Dermis blood vessel endothelial cell (primary cell): ENCODE measurements around the gene TEAD2. TPM values are rescaled to one million over a fixed set of nuclear protein-coding genes. Genes with fewer than 3 reads are reported as not detected.
"Not testable (repeated sequence)": the region's sequence is repeated elsewhere in the genome, so short reads cannot be mapped to it uniquely, and the experiment has no call there.

Source experiments
- DNase-seq: peaks from one replicate; pipeline ENCODE4 v3.0.0; 2010
- total RNA-seq: library from RNA; depleted of rRNA; stranded (reverse); fragments of >200 nt; gene quantifications from 2 replicates; pipeline ENCODE4 v1.2.3, GENCODE V29; 2014

TEAD2 gene
- total RNA-seq, 1 donor from 2014 or later: 74.7 TPM

DNA sequence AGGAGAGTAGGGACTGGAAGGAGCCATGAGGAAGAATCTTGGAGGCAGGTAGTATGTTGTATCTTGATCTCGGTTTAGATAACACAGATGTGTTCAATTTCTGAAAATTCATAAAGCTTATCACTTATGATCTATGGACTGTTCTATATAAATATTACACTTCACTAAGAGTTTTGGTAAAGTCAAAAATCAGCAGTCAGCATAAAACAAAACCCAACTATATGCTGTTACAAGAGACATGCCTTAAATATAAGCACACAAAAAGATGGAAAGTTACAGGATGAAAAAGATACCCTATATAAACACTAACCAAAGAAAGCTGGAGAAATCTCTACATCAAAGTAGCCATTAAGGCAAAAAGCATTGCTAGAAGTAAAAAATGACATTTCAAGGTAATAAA, 21.4 kb upstream of the TEAD2 start:
- no peak for DNase-seq

DNA sequence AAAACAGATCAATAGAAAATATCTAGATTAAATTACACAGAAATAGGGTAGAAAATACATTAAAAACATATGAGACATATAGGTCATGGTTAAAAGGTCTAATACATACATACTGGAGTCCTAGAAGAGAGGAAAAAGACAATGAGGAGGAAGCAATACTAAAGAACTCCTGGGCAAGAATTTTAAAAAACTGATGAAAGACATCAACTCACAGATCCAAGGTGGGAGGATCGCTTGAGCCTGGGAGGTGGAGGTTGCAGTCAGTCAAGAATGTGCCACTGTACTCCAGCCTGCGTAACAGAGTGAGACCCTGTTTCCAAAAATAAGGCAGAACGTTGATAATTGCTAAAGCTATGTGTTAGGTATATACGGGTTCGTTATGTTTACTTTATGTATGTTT, 20.4 kb upstream of the TEAD2 start:
- DNase-seq: no peak

DNA sequence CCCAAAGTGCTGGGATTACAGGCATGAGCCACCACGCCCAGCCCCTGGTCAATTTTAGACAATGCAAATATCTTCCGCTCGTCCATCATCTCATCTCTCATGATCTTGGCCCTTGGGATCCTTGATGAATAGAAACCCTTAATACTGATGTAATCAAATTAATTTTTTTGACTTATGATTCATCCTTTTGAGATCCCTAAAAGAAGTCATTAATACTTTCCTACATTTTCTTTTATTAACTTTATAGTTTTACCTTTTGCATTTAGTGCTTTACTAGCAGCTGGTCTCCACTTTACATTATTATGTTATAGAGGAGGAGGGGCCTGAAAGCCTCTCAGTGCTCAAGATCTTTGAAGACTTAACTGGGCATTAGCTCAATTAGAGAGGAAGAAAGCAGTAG, 18.2 kb upstream of the TEAD2 start:
- no peak for DNase-seq

DNA sequence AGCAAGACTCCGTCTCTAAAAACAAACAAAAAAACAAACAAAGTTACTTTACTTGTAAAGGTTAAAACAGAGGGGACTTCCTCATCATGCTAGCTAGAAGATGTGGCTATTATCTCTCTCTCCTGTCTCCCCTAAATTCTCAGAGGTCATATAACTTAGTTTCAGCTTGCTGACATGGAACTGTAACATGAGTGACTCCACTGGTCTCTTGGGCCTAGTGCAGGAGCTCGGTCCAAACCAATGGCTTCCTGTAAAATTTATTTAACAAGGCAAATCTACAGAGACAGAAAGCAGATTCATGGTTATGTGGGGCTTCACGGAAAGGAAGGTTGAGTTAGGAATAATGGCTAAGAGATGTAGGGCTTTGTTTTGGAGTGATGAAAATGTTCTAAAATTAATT, 16.3 kb upstream of the TEAD2 start:
- no peak for DNase-seq

DNA sequence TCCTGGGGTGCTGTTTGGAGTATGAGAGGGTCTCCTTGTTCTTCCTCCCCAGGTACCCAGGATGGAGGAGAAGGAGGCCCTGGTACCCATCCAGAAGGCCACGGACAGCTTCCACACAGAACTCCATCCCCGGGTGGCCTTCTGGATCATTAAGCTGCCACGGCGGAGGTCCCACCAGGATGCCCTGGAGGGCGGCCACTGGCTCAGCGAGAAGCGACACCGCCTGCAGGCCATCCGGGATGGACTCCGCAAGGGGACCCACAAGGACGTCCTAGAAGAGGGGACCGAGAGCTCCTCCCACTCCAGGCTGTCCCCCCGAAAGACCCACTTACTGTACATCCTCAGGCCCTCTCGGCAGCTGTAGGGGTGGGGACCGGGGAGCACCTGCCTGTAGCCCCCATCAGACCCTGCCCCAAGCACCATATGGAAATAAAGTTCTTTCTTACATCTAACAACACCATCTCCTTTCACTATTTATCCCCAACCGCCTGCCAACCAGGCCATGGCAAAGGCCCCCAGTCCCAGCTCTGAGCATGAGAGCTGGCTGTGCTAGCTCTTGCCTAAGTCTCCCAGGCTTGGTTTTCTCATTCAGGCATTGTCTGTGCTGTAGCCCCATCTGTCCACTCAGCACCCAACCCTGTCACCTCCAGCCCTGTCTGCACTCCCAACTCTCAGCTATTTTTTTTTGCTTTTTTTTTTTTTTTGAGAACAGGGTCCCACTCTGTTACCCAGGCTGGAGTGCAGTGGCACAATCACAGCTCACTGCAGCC, 12.6 kb upstream of the TEAD2 start:
- no peak for DNase-seq

DNA sequence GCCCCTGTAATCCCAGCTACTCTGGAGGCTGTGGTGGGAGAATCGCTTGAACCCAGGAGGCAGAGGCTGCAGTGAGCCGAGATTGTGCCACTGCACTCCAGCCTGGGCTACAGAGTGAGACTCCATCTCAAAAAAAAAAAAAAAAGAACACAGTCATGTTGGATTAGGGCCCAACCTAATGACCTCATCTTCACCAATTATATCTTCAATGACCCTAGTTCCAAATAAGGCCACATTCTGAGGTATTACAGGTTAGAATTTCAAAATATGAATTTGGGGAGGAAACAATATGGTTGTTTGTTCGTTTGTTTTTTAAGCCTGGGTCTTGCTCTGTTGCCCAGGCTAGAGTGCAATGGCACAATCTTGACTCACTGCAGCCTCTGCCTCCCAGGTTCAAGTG, 11.0 kb upstream of the TEAD2 start:
- DNase-seq: not testable (repeated sequence)

DNA sequence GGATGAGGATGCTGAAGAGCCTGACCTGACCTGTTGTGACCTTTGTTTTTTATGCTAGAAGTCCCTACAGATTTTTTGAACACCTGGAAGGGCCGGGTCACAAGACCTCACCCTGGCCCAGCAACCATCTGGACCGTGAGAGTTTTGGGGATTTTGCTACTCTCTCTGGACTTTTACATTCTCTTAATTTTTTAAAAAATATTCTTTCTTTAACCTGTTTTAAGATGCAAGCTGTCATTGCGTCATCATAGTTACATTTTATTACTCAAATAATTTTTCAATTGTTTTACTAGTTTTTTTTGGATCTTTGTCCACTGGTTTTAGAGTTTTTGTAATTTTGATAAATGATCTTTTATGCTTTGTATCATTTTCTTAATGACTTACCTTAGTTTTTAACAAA, 9.0 kb upstream of the TEAD2 start:
- no peak for DNase-seq

DNA sequence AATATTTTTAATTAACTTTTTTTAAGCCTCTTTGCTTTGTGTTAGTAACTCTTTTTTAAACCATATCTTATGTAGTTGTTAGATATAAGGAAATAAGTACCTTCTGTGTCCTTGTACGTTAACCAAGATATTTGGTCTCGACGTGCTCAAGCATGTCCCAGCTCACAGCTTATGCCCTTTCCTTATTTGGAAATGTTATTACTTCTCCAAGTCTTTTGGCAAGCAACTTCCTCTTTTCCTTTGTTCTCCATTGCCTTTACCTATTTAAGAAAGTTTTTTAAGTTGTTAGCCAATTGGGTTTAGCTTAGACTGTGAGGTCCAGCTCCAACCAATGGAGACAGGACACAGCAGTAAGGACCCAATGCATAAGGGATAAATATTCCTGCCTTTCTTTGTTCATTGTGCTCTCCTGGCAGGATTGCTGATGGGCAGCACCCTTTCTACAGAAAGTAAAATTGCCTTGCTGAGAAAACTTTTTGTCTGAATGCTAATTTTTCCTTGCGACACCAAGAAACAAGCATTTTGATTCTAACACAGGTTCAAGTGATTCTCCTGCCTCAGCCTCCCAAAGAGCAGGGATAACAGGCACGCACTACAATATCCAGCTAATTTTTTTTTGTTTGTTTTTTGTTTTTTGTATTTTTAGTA, 6.6 kb upstream of the TEAD2 start:
- DNase-seq: no peak

DNA sequence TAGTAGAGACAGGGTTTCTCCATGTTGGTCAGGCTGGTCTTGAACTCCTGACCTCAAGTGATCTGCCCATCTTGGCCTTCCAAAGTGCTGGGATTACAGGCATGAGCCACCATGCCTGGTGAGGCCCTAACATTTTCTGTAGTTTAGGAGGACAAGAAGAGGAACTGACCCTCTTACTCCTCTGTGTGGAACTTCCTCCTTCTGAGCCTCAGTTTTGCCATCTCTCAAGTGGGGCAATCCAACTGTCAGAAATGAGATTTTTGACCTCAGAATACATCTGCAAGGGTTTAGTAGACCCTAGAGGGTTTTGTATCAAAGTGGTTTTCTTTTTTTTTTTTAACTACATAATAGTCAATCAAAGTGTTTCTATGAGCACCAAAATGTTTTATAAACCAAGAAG, 3.9 kb upstream of the TEAD2 start:
- no peak for DNase-seq

DNA sequence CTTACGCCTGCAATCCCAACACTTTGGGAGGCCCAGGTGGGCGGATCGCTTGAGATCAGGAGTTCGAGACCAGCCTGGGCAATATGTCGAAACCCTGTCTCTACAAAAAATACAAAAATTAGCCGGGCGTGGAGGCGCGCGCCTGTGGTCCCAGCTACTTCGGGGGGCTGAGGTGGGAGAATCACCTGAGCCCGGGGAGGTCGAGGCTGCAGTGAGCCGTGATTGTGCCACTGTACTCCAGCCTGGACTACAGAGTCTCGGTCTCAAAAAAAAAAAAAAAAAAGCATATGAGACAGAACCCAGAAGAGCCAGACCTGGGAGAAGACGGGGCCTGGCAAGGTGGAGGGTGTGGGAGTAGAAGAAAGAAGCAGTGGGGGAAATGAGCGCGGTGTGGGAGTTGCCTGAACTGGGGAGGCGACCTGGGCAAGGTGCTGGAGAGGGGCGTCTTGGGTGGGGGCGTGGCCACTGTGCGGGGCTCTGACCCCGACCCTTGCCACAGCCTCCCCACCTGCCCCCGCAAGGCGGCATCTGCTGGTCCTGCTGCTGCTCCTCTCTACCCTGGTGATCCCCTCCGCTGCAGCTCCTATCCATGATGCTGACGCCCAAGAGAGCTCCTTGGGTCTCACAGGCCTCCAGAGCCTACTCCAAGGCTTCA, 2.0 kb upstream of the TEAD2 start:
- no peak for DNase-seq

DNA sequence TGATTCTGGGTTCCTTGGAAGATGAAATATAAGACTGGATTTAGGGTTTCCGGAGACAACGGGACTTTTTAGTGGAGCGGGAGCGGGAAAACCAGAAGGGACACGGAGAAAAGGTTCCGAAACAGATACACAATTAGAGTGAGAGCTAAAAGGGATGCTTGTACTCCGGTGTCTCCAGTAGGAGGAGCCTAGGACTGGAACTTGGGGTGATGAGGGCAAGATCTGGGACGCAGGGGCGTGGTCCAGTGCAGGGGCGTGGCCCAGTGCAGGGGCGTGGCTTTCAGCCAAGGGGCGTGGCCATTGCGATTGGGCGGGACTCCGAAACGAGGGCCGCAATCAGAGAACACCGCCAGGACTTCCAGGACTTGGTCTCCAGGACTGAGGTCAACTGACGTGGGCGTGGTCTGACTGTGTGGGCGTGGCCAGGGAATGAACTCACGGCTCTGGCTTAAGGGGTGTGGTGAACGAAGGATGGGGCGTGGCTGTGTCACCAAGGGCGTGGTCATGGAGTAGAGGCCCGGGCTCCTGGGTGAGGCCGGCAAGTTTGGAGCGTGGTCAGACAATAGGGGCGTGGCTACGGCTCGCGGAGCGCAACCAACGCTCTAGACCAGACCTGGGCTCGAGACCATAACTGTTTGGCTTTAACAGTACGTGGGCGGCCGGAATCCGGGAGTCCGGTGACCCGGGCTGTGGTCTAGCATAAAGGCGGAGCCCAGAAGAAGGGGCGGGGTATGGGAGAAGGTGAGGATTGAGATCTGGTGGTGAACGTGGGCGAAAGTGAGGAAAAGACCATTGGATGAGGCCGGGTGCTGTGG, 1.3 kb upstream of the TEAD2 start, which contains the start of gene DKKL1:
Gene DKKL1 (plus strand): TSS at position 610 of the 815 bp plus-strand sequence. CDS start 122 bp downstream, at position 732.
- peak; percentile 100 for DNase-seq

DNA sequence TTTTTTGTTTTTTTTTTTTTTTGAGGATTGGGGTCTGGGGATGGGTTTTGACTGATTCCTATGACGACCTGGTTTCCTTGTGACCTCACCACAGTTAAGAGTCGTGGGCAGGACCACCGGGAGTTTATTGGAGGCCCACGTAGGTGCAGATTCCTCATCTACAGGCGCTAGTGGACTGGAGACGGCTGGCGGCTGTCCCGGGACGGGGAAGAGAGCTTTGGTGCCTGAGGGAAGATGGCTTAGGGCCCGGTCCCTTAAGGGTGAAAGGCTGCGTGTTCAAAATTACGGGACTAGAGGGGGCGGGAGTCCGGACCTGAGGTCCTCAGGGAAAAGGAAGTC, 682 bp upstream of the TEAD2 start:
- peak; percentile 63 for DNase-seq

DNA sequence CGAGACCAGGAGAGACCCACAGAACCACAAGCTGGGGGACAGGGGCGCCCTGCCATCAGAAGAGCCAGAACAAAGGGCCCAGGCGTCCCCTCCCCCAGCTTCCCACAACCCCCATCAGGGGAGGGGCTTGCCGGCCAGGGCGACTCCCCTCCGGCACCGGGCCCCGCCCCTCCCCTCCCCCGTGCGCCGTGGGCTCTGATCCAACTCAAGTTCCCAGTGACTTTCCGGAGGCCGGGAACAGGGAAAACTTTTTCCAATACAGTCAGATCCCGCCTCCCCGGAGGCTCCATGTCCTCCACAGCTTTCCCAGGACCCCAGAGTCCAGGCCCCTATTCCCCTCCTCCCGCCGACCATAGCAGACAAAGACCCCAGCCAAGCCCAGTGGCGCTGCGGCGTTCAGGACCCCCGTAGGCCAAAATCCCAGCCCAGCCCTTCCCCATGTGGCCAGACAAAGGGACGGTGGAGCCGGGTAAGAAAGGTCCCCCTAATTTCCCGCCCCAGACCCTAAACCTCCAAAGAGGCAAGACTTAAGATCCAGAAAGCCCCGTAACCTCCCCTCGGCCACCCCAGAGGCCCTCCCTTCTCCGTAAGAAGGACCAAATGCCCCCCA, 673 bp downstream of the TEAD2 start:
- peak; percentile 95 for DNase-seq

DNA sequence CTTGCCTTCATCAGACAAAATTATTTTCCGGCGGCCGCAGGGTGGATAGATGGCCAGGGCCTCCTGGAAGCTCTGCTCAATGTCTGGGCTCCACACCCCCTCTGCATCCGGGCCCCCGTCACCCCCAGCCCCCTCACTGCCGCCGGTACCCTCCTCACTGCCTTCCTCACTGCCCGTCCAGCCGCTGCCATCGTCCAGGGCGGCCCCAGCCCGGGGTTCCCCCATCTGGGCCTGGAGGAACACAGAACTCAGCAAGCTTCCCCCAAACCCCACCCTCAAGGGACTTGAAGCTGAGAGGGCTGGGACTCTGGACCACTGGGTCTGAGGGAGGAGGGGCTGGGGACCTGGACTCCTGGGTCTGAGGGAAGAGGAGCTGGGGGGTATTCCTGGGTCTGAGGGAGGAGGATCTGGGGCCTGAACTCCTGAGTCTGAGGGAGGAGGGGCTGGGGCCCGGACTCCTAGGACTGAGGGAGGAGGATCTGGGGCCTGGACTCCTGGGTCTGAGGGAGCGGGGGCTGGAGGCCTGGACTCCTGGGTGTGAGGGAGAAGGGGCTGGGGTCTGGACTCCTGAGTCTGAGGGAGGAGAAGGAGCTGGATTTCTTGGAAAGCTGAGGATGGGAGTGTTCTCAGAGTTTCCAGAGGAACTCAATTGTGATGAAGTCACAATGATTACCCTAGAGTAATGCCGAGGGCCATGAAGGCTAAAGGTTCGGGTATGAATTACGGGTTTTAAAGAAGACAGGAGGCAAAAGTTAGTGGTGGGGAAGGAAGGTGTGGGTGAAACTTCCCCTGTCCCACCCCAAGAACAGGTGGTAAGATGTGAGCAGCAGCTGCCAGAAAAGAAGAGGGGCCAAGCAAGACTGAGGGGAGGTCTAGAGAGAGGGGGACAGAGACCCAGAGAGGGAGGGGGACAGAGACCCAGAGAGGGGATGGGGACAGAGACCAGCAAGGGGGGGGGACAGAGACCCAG, 2.1 kb downstream of the TEAD2 start:
- DNase-seq: peak; percentile 31

DNA sequence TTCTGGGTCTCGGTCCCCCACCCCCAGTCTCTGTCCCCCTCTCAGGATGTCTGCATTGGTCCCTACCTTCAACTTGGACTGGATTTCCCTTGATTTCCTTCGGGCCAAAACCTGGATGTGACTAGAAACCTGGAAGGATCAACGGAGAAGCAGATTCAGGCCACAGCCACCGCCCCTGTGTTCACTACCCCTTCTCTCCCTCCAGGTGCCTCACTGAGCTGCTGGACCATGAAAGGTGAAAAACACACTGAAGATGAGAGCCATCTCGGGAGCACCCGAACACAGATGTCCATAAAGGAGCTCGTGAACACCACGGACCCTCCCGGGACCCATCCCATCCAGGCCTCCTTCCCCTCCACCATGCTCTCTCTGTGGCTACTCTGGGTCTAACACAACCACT, 5.0 kb downstream of the TEAD2 start:
- no peak for DNase-seq

DNA sequence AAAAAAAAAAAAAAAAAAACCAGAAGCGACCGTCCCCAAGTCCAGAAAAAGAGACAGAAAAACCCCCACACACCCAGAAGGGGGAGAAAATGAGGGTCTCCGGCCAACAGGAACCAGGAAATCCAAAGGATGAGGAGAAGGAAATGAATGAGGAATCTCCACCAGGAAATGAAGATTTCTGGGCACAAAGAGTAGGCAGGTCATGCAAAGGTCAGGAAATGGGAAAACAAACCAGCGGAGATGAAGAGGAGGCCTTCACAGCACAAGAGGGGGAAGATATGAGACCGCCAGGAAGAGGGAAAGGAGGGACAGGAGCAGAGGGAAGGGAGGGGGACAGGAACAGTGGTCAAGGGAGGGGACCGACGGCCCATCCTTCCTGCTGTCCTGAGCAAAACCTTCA, 5.8 kb downstream of the TEAD2 start:
- DNase-seq: no peak

DNA sequence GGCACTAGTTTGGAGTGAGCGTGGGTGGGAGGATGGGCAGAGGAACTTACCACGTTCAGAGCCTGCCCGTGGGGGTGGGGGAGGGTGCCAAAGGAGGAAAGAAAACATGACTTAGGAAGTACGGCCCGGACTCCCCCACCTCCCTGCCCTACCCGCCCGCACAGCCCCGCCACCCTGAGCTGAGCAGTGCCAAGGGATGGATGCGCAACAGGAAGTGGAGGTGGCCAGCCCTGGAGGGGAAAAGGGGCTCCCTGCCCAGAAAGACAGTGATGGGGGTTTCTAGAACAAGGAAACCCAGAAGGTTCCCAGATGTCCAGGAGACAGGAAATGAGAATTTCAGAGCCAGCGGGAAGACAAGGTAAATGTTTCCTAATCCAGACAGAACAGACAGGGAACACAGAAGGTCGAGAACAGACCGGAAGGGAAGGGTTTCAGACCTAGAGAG, 6.3 kb downstream of the TEAD2 start:
- DNase-seq: peak; percentile 31

DNA sequence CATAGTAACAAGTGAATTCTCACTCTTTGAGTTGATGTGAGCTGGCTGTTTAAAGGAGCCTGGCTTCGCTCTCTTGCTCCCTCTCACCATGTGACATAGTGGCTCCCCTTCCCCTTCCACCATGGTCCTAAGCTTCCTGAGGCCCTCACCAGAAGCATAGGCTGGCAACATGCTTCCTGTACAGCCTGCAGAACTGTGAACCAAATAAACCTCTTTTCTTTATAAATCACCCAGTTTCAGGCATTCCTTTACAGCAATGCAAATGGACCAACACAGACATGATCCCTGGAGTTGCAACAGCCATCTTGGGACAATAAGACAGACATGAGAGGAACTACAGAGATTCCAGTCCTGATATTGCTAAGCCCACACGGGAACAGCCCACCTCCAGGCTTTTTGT, 12.6 kb downstream of the TEAD2 start:
- DNase-seq: no peak

DNA sequence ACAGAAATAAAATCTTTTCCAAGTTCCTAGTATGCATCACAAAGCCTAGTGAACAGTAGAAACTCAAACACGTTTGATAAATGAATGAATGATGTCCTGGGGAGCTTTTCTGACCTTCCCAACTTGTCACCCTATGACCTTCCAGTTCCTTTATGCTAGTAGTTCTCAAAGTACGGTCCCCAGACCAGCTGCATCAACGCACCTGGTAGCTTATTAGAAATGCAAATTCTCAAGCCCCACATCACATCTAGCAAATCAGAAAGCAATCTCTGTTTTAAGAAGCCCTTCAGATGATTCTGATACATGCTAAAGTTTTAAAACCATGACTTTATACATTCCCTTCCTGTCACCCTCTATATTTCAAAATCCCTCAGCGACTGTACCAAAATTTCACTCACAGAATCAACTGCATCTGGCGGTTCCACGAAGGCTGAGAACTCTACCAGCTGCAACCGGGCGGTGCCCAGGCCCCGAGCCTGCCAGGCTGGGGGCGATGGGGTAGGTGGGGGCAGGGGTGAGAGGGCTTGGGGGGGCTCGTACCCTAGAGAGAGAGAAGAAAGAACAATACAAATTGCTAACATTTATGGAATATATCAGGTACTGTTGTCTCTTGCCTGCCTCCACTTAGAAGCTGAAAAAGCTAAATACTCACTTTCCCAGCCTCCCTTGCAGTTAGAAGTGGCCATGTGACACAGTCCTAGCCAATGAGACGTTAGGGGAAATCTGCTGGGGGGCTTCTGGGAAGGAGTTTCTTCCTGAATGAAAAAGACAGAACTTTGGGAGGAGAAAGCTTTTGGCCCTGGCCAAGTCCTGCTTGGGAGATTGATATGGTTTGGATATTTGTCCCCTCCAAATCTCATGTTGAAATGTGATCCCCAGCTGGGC, 13.7 kb downstream of the TEAD2 start:
- no peak for DNase-seq

DNA sequence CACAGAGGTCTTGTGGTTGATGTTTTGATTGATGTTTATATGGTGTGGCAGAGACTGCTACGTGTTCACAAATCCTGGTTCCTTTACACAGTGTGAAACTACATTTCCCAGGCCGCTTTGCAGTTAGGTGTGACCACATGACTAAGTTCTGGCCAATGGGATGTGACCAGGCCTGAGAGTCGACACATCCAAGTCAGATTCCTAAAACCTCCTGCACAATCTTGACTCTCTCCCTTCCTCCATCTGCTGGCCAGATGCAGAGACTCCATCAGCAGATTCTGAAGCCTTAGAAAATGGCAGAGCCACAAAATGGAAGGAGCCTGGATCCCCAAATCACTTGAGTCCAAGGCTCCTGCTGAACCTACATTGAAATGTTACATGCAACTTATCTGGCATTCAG, 14.4 kb downstream of the TEAD2 start:
- DNase-seq: peak; percentile 49
